GM21528 (cell line): ENCODE data around the gene ANKRD55.
"Not testable (repeated sequence)": the region's sequence is repeated elsewhere in the genome, so short reads cannot be mapped to it uniquely, and the experiment has no call there.

ENCODE experiments used
- ATAC-seq: cut with Tn5 transposase; IDR thresholded peaks from one replicate; pipeline ENCODE4 v1.9.1; 2021; ENCODE audit warnings: mild to moderate bottlenecking, moderate library complexity; ENCODE audit not compliant: unreplicated experiment, low FRiP score

Gene ANKRD55

GRCh38 chr5:56147659-56148230 is 85.4 kb downstream of the ANKRD55 start:
- ATAC-seq: no peak

DNA sequence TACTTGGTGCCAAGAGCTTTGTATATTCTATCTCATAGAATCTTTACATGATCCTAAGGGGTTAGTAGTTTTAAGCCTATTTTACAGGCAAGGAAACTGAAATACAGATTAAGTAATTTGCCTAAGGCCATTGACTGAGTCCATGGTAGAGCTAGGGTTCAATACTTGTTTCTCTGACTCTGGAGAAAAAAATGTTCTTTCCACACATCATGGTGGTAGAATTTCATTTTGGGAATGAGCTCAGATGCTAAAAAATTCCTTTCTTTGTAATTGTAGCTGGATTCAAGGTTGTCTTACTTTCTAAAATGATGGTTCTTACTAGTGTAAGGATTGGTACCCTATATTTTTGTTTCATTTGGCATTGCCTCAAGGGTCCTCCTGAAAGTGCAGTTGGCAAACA is 86.0 kb downstream of the ANKRD55 start:
- no peak for ATAC-seq

DNA sequence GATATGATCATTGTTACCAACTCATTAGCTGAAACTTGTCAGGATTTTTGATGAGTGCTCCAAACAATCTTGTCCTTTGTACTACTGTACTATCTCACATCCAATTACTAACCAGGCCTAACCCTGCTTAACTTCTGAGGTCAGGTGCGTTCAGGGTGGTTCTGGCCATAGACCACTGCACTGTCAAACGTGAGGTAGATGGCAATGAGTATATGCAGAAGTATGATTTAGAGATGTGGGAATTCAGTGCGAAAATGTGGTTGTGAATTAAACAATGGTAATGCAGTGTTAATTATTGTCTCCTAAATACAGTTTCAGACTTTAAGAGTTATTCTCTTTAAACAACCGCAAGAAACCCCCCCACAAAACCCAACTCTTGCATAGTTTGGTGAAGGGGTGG is 86.5 kb downstream of the ANKRD55 start:
- ATAC-seq: no peak

- no peak for ATAC-seq
Observed at GRCh38 chr5:56145511-56145910, 87.6 kb downstream of the ANKRD55 start.

DNA sequence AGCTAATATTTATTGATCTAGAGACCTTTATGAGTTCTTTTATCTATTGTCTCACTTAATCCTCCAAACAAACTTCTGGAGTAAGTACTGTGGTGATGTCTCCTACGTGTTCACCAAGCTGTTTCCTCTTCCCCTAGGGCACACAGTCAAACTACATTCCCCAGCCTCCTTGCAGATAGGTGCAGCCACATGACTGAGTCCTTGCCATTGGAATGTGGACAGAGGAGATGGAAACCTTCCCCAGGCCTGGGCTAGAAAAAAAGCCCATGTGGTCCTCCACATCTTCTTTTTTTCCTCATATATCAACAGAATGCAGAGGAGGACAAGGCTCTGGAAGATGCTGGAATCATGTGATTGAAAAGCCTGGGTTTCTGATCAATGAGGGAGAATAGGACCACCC is 88.0 kb downstream of the ANKRD55 start:
- no peak for ATAC-seq

DNA sequence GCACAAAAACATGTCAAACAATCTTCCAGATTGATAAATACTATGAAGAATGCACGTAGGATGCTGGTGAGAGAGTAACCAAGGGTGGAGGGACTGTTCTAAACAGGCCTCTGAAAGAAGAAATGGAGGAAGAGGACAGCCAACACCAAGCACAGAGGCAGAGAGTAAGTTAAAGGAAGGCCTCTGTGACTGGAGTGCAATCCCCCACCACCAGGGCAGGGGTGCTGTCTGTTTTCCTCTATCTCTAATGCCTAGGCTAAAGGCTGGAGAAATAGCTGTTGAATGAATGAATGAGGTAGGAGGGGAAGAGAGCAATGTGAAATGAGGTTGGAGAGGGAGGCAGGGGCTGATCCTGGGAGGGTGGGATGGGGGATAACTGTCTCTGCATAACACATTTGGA is 88.9 kb downstream of the ANKRD55 start:
- ATAC-seq: no peak

DNA sequence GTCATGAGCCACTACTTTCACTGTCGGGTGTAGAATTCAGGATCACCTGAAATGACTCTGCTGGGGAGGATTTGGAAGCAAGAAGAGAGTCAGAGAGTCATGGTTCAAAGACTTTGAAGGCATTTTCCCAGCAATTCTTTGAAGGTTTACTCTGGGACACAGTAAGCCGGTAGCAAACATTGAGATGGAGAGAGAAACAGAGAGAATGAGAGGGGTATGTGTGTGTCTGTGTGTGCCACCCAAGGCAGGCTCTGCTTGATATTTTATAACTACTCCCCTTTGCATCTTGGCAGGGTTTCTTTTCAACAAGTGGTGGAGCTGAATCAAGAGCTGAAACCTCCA is 89.8 kb downstream of the ANKRD55 start:
- no peak for ATAC-seq

DNA sequence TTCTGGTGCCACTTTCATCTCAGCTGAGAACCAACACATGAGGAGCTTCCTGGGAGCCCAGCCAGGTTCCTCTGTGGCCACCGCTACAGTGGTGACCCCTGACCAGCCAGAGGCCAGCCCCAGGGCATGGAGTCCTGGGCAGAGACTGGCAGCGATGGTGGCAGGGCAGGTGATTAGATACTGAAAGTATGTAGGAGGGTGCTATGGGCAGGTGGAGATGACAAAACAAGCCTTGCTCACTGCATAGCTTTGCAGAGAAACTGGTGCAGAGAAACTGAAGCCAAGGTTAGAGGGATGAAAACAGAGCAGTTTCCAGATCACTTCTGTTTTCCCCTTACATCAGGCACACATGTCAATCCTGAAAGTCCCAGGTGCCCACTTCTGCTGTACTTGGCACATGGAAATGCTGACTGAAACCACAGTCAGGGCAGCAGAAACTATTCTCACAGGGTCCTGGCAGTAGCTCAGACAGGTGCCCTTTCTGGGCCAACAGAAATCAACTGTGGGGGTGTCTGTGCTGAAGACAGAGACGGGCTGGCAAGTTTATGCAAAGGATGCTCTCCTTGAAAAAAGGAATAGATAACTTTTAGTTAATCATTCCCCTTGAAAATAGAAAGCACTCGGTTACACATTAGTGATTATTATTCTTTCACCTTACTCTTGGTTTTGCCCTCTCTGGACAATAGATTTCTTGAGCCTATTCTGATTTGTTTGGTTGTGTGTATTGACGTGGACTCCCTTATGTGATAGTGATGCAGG is 90.3 kb downstream of the ANKRD55 start:
- ATAC-seq: peak; percentile 86

DNA sequence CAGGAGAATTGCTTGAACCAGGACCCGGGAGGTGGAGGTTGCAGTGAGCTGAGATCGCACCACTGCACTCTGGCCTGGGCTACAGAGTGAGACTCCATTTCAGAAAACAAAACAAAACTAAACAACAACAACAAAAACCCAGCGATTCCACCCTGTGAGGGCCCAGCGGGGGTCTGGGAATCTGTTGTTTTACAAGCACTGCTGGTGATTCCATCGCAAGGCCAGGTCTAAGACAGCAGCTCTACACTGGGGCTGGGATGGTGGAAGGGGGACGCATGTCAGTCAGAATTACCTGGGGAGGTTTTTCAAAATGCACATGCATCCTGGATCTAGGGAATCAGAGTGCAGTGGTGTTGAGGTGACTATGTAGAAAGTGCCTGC is 90.9 kb downstream of the ANKRD55 start:
- ATAC-seq: no peak

- ATAC-seq: no peak
Observed at GRCh38 chr5:56140073-56140472, 93.1 kb downstream of the ANKRD55 start.

DNA sequence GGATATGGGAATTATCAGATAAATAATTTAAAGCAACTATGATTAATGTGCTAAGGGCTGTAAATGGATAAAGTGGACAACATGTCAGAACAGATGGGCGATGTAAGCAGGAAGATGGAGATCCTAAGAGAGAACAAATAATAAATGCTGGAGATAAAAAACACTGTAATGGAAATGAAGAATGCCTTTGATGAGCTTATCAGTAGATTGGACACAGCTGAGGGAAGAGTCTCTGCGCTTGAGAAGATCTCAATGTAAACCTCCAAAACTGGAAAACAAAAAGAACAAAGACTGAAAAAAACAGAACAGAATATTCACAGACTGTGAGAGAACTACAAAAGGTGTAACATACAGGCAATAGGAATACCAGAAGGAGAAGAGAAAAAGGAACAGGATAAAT is 102.5 kb downstream of the ANKRD55 start:
- no peak for ATAC-seq

DNA sequence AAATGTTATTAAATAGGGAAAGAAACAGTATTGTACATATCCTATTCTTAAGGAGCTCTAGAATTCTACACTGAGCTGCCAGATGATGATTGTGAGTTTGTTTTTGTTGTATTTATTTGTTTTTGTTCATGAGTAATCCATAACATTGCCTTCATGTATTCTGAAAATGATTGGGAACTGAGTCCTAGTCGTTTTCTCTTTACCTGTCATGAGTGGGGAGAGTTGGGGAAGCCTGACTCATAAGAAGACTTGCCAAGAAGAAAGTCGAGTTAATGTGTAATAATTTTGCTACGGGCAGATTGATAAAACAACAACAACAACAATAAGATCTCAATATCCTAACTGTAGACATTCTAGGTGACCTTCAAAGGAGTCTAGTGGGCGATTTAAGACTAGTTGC is 103.8 kb downstream of the ANKRD55 start:
- ATAC-seq: no peak

GRCh38 chr5:56128113-56128512 is 105.0 kb downstream of the ANKRD55 start:
- ATAC-seq: no peak

- no peak for ATAC-seq
Observed at GRCh38 chr5:56126487-56127179, 106.5 kb downstream of the ANKRD55 start.

DNA sequence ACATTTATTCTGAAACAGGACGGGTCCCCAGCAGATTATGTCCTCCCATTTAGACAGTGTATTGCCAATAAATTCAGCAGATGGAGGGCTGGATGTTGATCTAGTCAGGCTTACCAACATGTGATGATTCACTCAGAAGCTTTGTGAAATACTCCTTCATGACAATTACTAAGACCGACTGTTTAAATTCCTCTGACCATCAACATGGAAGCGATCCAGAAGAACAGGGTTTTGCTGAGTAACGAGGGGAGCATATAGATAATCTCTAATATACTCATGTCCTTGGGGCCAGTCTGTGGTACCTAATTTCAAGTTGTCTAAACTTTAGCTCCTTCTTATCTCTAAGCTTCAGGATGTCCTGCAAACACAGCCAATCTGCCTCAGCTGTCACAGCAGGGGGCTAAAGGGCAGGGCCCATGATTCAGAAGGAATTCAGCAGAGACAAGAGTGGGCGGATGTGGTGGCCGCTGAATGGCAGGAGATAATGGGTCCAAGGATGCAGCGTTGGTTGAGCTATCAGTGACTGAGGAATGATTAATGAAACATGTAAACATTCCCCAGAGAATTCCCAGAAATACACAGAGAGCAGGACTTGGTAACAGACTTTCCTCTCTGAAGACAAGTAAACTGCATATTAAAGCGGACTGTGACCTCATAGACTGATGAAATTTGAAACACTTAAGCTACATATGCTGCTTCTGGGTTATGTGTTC is 109.4 kb downstream of the ANKRD55 start:
- ATAC-seq: no peak

GRCh38 chr5:56122360-56122985 is 110.7 kb downstream of the ANKRD55 start:
- not testable (repeated sequence) for ATAC-seq

GRCh38 chr5:56119050-56119449 is 114.1 kb downstream of the ANKRD55 start:
- no peak for ATAC-seq

DNA sequence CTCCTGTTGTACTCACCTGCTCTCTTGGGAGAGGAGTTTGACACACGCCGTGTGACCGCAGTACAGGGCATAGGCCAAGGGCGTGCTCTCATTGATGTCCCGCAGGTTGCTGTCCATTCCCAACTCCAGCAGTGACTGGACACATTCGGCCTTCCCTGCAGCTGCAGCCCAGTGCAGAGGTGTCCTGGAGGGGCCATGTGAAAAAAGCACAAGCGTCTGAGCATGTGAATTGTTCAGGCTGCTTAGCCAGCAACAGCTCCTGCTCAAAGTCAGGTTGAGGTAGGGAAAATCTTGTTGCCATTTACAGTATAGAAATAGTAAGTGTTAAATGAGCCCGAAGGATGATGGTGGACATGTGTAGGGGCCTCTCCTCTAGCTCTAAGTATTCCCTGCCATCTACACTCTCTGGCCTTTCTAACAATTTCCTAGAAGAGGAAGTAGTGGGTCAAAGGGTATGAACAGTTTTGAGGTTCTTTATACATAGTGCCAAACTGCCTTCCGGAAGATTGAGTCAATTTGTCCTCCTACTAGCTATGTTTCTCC is 116.5 kb downstream of the ANKRD55 start:
- ATAC-seq: no peak

- ATAC-seq: no peak
Observed at GRCh38 chr5:56115589-56115988, 117.5 kb downstream of the ANKRD55 start.

- no peak for ATAC-seq
Observed at GRCh38 chr5:56112526-56113121, 120.5 kb downstream of the ANKRD55 start.
